Measurements from ENCODE around the gene CTF1.
"Not testable (repeated sequence)": the region's sequence is repeated elsewhere in the genome, so short reads cannot be mapped to it uniquely, and the experiment has no call there.

CTF1 gene

DNA sequence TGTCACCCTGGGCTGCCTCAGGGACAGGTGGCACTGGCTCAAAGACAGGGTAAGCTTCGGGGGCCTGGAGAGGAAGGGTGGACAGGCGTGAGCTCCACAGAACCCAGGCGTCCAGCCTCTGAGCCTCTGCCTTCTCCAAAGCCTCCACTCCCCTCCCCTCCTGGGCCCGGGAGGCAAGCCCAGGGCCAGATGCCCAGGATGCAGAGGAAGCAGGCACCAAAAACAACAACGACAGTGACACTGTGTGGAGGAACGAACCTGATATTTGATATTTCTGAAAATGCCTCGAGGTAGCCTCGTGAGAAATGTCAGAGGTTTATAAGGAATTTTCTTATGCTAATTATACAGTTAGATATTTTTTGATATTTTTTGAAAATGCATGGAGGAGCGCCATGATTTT lies 8.5 kb upstream of the CTF1 start:
- no peak overlapping the region for H3K4me3 ChIP-seq (ENCODE audit: low read length)
- DNase-seq (ENCODE audit: low read depth, low spot score), result no peak
- H3K4me1 ChIP-seq (ENCODE audit: control insufficient read depth, insufficient read depth, low read length), result no peaks in the 10 kb centered on the region
- H3K9me3 ChIP-seq (ENCODE audit: control insufficient read depth, insufficient read depth, low read length), result no peaks in the 10 kb centered on the region
- peaks cover 3% of the 10 kb centered on the region; the same call in 1 of the 2 replicates for H3K36me3 ChIP-seq (ENCODE audit: control insufficient read depth, insufficient read depth, low read length)
- H3K27me3 ChIP-seq (ENCODE audit: control insufficient read depth, insufficient read depth, low read length), result no peaks in the 10 kb centered on the region
- H3K27ac ChIP-seq (ENCODE audit: low read length), result no peak overlapping the region
- WGBS (ENCODE audit: insufficient coverage, insufficient read length), result no CpG with 5 or more reads among the region's 9 CpGs

DNA sequence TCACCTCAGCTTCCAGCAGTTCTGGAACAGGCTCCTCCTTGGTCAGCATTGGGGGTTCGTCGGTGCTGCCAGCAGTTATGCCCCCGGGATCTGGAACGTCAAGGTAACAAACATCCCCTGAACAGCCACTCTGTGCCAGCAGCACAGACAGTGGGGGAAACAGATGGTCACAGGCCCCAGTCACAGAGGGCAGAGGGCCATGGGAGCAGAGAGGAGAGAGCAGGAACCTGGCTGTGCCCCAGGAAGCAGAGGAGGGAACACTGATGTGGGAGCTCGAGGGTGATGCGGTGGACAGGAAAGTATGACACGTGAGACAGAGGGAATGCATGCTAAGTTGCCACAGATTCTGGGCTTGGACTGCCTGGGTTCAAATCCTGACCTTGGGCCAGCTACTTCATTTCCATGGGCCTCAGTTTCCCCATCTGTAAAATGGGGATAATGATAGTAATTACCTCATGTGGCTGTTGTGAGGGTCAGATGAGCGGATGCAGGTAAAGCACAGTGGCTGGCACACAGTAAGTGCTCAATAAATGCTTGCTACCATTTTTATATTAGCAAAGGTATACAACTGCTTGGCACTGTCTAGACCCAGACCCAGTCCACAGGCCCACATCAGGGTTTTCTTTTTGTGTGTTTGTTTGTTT lies 7.4 kb upstream of the CTF1 start:
- Histone ChIP-seq H3K4me1 (ENCODE audit: control insufficient read depth, insufficient read depth, low read length) (0 out of 2 replicates have a peak, but pooled peaks cover 2% of the 10 kb centered on the region), H3K36me3 (ENCODE audit: control insufficient read depth, insufficient read depth, low read length) (peaks cover 3% of the 10 kb centered on the region; the same call in 1 of the 2 replicates), H3K4me3 (ENCODE audit: low read length) (no peak overlapping the region), H3K27ac (ENCODE audit: low read length) (no peak overlapping the region), H3K27me3 (ENCODE audit: control insufficient read depth, insufficient read depth, low read length) (no peaks in the 10 kb centered on the region), H3K9me3 (ENCODE audit: control insufficient read depth, insufficient read depth, low read length) (no peaks in the 10 kb centered on the region)
- DNase-seq (ENCODE audit: low read depth, low spot score), result no peak
- no CpG with 5 or more reads among the region's 8 CpGs for WGBS (ENCODE audit: insufficient coverage, insufficient read length)

DNA sequence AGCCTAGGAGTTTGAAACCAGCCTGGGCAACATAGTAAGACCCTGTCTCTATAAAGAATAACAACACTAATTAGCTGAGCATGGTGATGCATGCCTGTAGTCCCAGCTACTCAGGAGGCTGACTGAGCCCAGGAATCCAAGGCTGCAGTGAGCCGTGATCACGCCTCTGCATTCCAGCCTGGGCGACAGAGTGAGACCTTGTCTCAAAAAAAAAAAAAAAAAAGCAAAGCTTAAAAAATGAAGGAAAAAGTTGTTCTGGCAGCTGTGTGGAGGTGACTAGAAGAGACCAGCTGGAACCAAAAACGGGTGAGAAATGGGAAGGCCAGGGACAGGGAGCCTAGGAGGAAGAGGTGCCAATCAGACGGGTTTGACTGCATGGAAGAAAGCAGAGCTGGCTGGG lies 6.7 kb upstream of the CTF1 start:
- Histone ChIP-seq H3K9me3 (ENCODE audit: control insufficient read depth, insufficient read depth, low read length) (no peaks in the 10 kb centered on the region), H3K36me3 (ENCODE audit: control insufficient read depth, insufficient read depth, low read length) (peaks cover 3% of the 10 kb centered on the region; the same call in 1 of the 2 replicates), H3K27me3 (ENCODE audit: control insufficient read depth, insufficient read depth, low read length) (no peaks in the 10 kb centered on the region), H3K4me3 (ENCODE audit: low read length) (no peak overlapping the region), H3K27ac (ENCODE audit: low read length) (no peak overlapping the region), H3K4me1 (ENCODE audit: control insufficient read depth, insufficient read depth, low read length) (0 out of 2 replicates have a peak, but pooled peaks cover 2% of the 10 kb centered on the region)
- no CpG with 5 or more reads among the region's 5 CpGs for WGBS (ENCODE audit: insufficient coverage, insufficient read length)
- DNase-seq (ENCODE audit: low read depth, low spot score), result no peak

DNA sequence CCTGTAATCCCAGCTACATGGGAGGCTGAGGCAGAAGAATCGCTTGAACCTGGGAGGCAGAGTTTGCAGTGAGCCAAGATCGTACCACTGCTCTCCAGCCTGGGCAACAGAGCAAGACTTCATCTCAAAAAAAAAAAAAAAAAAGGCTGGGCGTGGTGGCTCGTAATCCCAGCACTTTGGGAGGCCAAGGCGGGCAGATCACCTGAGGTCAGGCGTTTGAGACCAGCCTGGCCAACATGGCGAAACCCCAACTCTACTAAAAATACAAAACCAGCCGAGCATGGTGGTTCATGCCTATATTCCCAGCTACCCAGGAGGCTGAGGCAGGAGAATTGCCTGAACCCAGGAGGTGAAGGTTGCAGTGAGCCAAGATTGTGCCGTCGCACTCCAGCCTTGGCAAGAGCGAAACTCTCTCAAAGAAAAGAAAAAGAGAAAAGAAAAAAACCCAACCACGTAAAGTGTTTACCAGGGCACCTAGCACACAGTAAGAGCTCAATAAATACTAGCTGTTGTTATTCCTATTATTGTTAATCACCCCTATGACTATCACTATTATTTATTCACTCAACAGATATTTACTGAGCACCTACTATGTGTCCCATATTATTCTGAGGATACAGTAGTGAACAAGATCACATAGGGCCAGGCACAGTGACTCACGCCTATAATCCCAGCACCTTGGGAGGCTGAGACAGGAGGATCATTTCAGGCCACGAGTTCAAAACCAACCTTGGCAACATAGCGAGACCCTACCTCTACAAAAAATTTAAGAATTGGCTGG lies 5.2 kb upstream of the CTF1 start:
- not testable (repeated sequence) for H3K4me3 ChIP-seq (ENCODE audit: low read length); DNase-seq (ENCODE audit: low read depth, low spot score); H3K36me3 ChIP-seq (ENCODE audit: control insufficient read depth, insufficient read depth, low read length); H3K4me1 ChIP-seq (ENCODE audit: control insufficient read depth, insufficient read depth, low read length); H3K27me3 ChIP-seq (ENCODE audit: control insufficient read depth, insufficient read depth, low read length); H3K27ac ChIP-seq (ENCODE audit: low read length); H3K9me3 ChIP-seq (ENCODE audit: control insufficient read depth, insufficient read depth, low read length)
- WGBS (ENCODE audit: insufficient coverage, insufficient read length), result no CpG with 5 or more reads among the region's 15 CpGs

- H3K4me3 ChIP-seq (ENCODE audit: low read length), result no peak overlapping the region; the same call in 1 of the 2 replicates
- WGBS (ENCODE audit: insufficient coverage, insufficient read length), result no CpG with 5 or more reads among the region's 20 CpGs
- no peak overlapping the region for H3K27ac ChIP-seq (ENCODE audit: low read length)
- H3K27me3 ChIP-seq (ENCODE audit: control insufficient read depth, insufficient read depth, low read length), result no peaks in the 10 kb centered on the region
- DNase-seq (ENCODE audit: low read depth, low spot score), result no peak
- H3K36me3 ChIP-seq (ENCODE audit: control insufficient read depth, insufficient read depth, low read length), result no peaks in the 10 kb centered on the region
- H3K9me3 ChIP-seq (ENCODE audit: control insufficient read depth, insufficient read depth, low read length), result no peaks in the 10 kb centered on the region
- peaks cover 5% of the 10 kb centered on the region for H3K4me1 ChIP-seq (ENCODE audit: control insufficient read depth, insufficient read depth, low read length)
Measured at GRCh38 chr16:30892670-30893416, 3.6 kb upstream of the CTF1 start.

GRCh38 chr16:30893417-30893743 lies 3.0 kb upstream of the CTF1 start:
- no CpG with 5 or more reads among the region's 11 CpGs for WGBS (ENCODE audit: insufficient coverage, insufficient read length)
- Histone ChIP-seq H3K9me3 (ENCODE audit: control insufficient read depth, insufficient read depth, low read length) (no peaks in the 10 kb centered on the region), H3K27ac (ENCODE audit: low read length) (no peak overlapping the region), H3K27me3 (ENCODE audit: control insufficient read depth, insufficient read depth, low read length) (no peaks in the 10 kb centered on the region), H3K4me1 (ENCODE audit: control insufficient read depth, insufficient read depth, low read length) (peaks cover 5% of the 10 kb centered on the region), H3K36me3 (ENCODE audit: control insufficient read depth, insufficient read depth, low read length) (no peaks in the 10 kb centered on the region), H3K4me3 (ENCODE audit: low read length) (peak overlapping the region; percentile 68)
- DNase-seq (ENCODE audit: low read depth, low spot score), result no peak

GRCh38 chr16:30893744-30894539 lies 2.5 kb upstream of the CTF1 start, which contains the start of gene BCL7C:
Gene BCL7C, minus strand, starts transcription at chr16:30894077. Its CDS starts 133 bp downstream, at chr16:30893944.
- Histone ChIP-seq H3K4me1 (ENCODE audit: control insufficient read depth, insufficient read depth, low read length) (peaks cover 5% of the 10 kb centered on the region), H3K27ac (ENCODE audit: low read length) (no peak within 1 kb of the TSS), H3K27me3 (ENCODE audit: control insufficient read depth, insufficient read depth, low read length) (no peaks in the 10 kb centered on the region), H3K9me3 (ENCODE audit: control insufficient read depth, insufficient read depth, low read length) (no peaks in the 10 kb centered on the region), H3K36me3 (ENCODE audit: control insufficient read depth, insufficient read depth, low read length) (no peaks in the 10 kb centered on the region), H3K4me3 (ENCODE audit: low read length) (peak within 1 kb of the TSS; percentile 68)
- no peak for DNase-seq (ENCODE audit: low read depth, low spot score)
- WGBS (ENCODE audit: insufficient coverage, insufficient read length), result no CpG with 5 or more reads among the region's 97 CpGs

GRCh38 chr16:30894540-30895368 lies 1.7 kb upstream of the CTF1 start:
- WGBS (ENCODE audit: insufficient coverage, insufficient read length), result no CpG with 5 or more reads among the region's 16 CpGs
- H3K27ac ChIP-seq (ENCODE audit: low read length), result no peak overlapping the region
- H3K4me3 ChIP-seq (ENCODE audit: low read length), result peak overlapping the region; percentile 29; the same call in 1 of the 2 replicates
- H3K36me3 ChIP-seq (ENCODE audit: control insufficient read depth, insufficient read depth, low read length), result no peaks in the 10 kb centered on the region
- no peak for DNase-seq (ENCODE audit: low read depth, low spot score)
- peaks cover 5% of the 10 kb centered on the region for H3K4me1 ChIP-seq (ENCODE audit: control insufficient read depth, insufficient read depth, low read length)
- no peaks in the 10 kb centered on the region for H3K9me3 ChIP-seq (ENCODE audit: control insufficient read depth, insufficient read depth, low read length)
- no peaks in the 10 kb centered on the region for H3K27me3 ChIP-seq (ENCODE audit: control insufficient read depth, insufficient read depth, low read length)

DNA sequence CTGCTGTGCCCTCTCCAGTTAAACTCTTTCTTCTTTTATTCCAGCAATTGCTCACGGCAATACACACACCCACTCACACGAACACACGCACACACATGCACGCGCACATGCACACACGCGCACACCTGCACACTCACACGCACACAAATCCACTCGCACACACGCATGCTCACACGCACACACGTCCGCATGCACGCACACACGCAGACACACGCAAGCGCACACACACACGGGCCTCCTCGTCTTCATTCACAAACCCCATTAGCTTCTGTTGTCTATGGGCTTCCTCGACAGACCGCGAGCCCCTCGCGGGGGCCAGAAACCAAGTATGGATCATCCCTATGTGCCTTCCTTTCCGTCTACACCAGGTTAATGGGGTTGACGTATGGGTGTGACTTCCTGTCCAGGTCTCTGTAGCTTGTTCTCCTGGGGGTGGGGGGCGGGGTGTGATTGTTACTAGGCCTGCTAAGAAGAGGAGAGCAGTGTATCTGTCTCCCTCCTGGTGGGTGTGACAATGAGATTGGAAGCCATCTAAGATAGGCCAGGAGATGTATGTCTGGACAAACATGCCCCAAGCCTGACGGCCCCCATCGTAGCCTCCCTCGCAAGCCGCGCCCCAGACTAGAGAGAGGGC lies 670 bp upstream of the CTF1 start:
- Histone ChIP-seq H3K4me3 (ENCODE audit: low read length) (peak overlapping the region; percentile 56; the same call in 1 of the 2 replicates), H3K27me3 (ENCODE audit: control insufficient read depth, insufficient read depth, low read length) (no peaks in the 10 kb centered on the region), H3K36me3 (ENCODE audit: control insufficient read depth, insufficient read depth, low read length) (no peaks in the 10 kb centered on the region), H3K4me1 (ENCODE audit: control insufficient read depth, insufficient read depth, low read length) (peaks cover 5% of the 10 kb centered on the region), H3K27ac (ENCODE audit: low read length) (no peak overlapping the region), H3K9me3 (ENCODE audit: control insufficient read depth, insufficient read depth, low read length) (no peaks in the 10 kb centered on the region)
- no peak for DNase-seq (ENCODE audit: low read depth, low spot score)
- WGBS (ENCODE audit: insufficient coverage, insufficient read length), result 100% methylated on average over 13 of the region's 32 CpGs

Data from iPS DF 6.9 (cell line).